Peyer's patch (tissue), 4 donors: ENCODE data around the gene TMEM161A.

ENCODE experiments used
- CTCF ChIP-seq, 6 experiments: fragments of 450-650 bp in 4 of 6; fragments of 200-600 bp in 2 of 6; sonication (generic) in 1 of 6; IDR thresholded peaks; one replicate each; pipeline ENCODE4 v1.5.1; 2017 to 2019; ENCODE audit warnings: antibody characterized with exemption in 6 of 6, mild to moderate bottlenecking in 3 of 6, moderate library complexity in 1 of 6
- POLR2A ChIP-seq, 2 donors: fragments of 450-650 bp; IDR thresholded peaks; one replicate each; pipeline ENCODE4 v1.5.1; 2017; ENCODE audit warnings: antibody characterized with exemption in 2 of 2, mild to moderate bottlenecking in 2 of 2, moderate library complexity in 2 of 2

GRCh38 chr19:19110410-19111135 lies 27.7 kb downstream of the TMEM161A start:
- TF ChIP-seq CTCF (IDR thresholded peaks at IDR 0.05) (peak in 5 of 6 experiments; percentile 0 to 42 (median 31)), POLR2A (IDR thresholded peaks at IDR 0.05) (no peak)
